ENCODE measurements around the gene MSH3.

DNA sequence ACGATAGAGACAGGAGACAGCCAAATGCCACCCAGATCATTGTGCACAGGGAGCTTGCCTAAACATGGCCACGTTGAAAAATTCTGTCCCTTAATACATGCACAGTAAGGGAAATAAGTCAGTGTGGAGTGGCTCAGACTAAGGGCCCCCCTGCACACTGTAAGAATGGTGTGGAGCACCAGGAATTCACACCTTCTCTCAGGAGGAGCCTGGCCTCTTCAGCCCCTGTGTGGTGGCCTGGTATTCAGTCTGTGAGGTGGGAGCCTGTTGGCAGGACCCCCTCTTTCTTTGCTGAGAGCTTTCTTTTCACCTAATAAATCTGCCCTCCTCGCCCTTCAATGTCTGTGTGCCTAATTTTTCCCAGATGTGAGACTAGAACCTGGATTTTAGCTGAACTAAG, 239.6 kb downstream of the MSH3 start:
- no peak for TF ChIP-seq YY1 (IDR thresholded peaks at IDR 0.05; ENCODE audit: insufficient read depth, insufficient read length)
- no peak for TF ChIP-seq ZNF274 (IDR thresholded peaks at IDR 0.05; ENCODE audit: low read depth, low read length)
- TF ChIP-seq SUZ12 (IDR thresholded peaks at IDR 0.05; ENCODE audit: extremely low read depth, insufficient read depth, insufficient read length) = no peak
